Fibroblast of villous mesenchyme (primary cell): ENCODE data around the gene APP. TPM values are rescaled to one million over a fixed set of nuclear protein-coding genes. Genes with fewer than 3 reads are reported as not detected.

ENCODE experiments used
- DNase-seq: peaks from one replicate; pipeline ENCODE4 v3.0.0-alpha.2; 2010; ENCODE audit warnings: low read depth
- H3K4me3 ChIP-seq: 2 replicates; pipeline ENCODE4 v1.5.1; 2011; ENCODE audit warnings: low read depth, mild to moderate bottlenecking, low read length
- CTCF ChIP-seq: IDR thresholded peaks from 2 replicates; pipeline ENCODE4 v1.5.1; 2012; ENCODE audit warnings: low read depth, mild to moderate bottlenecking, low read length; ENCODE audit not compliant: insufficient read depth
- total RNA-seq: library from RNA; depleted of rRNA; stranded (reverse); fragments of >200 nt; gene quantifications from 2 replicates; pipeline ENCODE4 v1.2.3, GENCODE V29; 2012

Gene APP
- total RNA-seq, 1 donor: 353 TPM

DNA sequence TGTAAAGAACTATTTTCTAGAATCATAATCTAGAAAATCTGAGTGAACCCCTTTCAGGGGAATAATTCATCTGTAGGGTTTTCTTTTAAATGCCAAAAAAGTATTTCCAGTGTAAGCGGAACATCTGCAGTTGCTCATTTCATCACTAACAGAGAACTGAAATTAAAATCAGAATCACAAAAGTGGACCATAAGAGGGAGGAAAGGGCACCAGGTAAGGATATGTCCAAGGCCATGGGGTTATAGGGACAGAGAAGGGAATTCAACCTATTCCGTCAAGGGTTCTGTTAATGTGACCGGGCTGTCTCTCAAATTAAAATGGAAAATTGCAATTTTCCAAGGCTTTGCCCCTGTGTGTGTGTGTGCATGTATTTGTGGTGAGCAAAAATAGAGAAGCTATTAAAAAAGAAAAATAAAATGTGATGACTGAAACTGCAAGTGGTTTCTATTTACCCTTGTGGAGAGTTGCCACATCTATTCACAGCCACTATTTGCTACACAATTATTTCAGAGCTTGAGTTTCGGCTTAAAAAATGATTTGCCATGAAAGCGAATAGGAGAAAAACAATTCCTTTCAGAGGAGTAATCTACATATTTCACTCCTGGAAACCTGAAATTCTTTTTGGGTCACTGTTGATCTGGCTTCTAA lies 53.1 kb downstream of the APP start:
- TF ChIP-seq CTCF: no peak
- no peak overlapping the region for H3K4me3 ChIP-seq
- DNase-seq: no peak

DNA sequence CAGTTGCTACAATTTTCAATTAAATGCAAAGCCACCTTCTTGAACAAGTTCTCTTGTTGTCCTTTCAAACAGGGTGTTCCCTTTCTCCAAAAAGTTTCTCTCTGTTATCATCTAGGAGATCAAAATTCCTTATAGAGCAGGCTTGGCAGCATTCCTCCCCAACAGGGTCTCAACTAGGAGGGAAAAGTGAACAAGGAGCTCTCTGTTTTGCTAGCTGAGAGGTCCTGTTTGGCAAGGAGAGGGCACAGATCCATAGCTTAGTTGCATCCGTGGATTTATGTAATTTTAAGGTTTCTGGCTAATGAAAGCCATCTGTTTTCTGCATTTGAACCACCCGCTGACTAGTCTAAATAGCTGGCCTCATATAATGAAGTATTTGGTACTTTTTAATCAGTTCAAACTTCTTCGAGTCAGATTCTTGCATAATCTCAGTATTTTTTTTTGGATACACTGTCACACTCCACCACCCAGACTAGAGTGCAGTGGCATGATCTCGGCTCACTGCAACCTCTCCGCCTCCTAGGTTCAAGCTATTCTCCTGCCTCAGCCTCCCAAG lies 54.0 kb downstream of the APP start:
- H3K4me3 ChIP-seq: no peak overlapping the region
- DNase-seq: peak; percentile 83
- no peak for TF ChIP-seq CTCF

- H3K4me3 ChIP-seq: no peak overlapping the region
- DNase-seq: peak; percentile 86
- TF ChIP-seq CTCF: no peak
Measured at GRCh38 chr21:26115899-26116298, 54.7 kb downstream of the APP start.

GRCh38 chr21:26115305-26115704 lies 55.3 kb downstream of the APP start:
- DNase-seq: no peak
- no peak for TF ChIP-seq CTCF
- H3K4me3 ChIP-seq: no peak overlapping the region

GRCh38 chr21:26112975-26113374 lies 57.6 kb downstream of the APP start:
- no peak for TF ChIP-seq CTCF
- no peak for DNase-seq
- H3K4me3 ChIP-seq: no peak overlapping the region

GRCh38 chr21:26112127-26112742 lies 58.3 kb downstream of the APP start:
- H3K4me3 ChIP-seq: no peak overlapping the region
- TF ChIP-seq CTCF: no peak
- no peak for DNase-seq

DNA sequence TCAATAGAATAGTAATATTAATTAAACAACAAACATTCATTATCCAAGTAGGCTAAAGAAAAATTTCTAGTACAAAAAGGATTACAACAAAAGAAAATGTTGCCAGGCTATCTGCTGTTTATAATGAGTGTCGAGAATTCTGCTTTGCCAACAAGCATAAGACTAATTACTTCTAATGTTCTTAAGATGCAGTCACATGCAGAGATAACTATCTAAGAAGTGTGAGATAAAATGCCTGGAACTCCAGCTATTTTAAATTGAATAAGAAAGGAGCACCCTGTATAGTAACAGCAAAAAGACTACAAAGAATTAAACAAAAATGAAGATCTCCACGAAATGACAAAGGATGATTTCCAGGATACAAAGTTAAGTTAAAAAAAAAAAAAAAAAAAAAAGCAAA lies 59.9 kb downstream of the APP start:
- peak; percentile 23 for DNase-seq
- no peak overlapping the region for H3K4me3 ChIP-seq
- TF ChIP-seq CTCF: no peak
